Memory B cell (primary cell): ENCODE data around the gene GRSF1.
"Not testable (repeated sequence)": the region's sequence is repeated elsewhere in the genome, so short reads cannot be mapped to it uniquely, and the experiment has no call there.

ENCODE experiments used
- ATAC-seq: fragments of 150-1000 bp; cut with Tn5 transposase; 2 replicates; pipeline ENCODE4 v1.10.0; 2021; ENCODE audit warnings: low read depth, mild to moderate bottlenecking, moderate library complexity
- DNase-seq, 2 donors: peaks; one replicate each; pipeline ENCODE4 v3.0.0; 2022; ENCODE audit warnings: low spot score in 2 of 2
- H3K27ac Mint-ChIP-seq: one replicate; pipeline ENCODE4 v1.8.0; 2022; ENCODE audit warnings: mild to moderate bottlenecking, moderate library complexity, mixed read lengths
- H3K27me3 Mint-ChIP-seq: one replicate; pipeline ENCODE4 v1.8.0; 2022; ENCODE audit warnings: mixed read lengths
- H3K36me3 Mint-ChIP-seq: one replicate; pipeline ENCODE4 v1.8.0; 2022; ENCODE audit warnings: mild to moderate bottlenecking, mixed read lengths
- H3K4me1 Mint-ChIP-seq: one replicate; pipeline ENCODE4 v1.8.0; 2022; ENCODE audit warnings: mixed read lengths
- H3K4me3 Mint-ChIP-seq: one replicate; pipeline ENCODE4 v1.8.0; 2022; ENCODE audit warnings: mild to moderate bottlenecking, moderate library complexity, mixed read lengths
- H3K9me3 Mint-ChIP-seq: one replicate; pipeline ENCODE4 v1.8.0; 2022; ENCODE audit warnings: mixed read lengths

Gene GRSF1

GRCh38 chr4:70842761-70843435 lies 3.2 kb upstream of the GRSF1 start:
- no peaks in the 10 kb centered on the region for H3K27me3 Mint-ChIP-seq
- H3K4me3 Mint-ChIP-seq: no peak overlapping the region
- DNase-seq (no peak), ATAC-seq (no peak)
- peak overlapping the region; percentile 85 for H3K27ac Mint-ChIP-seq
- H3K4me1 Mint-ChIP-seq: peaks cover 22% of the 10 kb centered on the region
- H3K36me3 Mint-ChIP-seq: no peaks in the 10 kb centered on the region
- H3K9me3 Mint-ChIP-seq: no peaks in the 10 kb centered on the region

GRCh38 chr4:70841951-70842350 lies 2.3 kb upstream of the GRSF1 start:
- H3K27ac Mint-ChIP-seq: peak overlapping the region; percentile 85
- H3K4me1 Mint-ChIP-seq: peaks cover 23% of the 10 kb centered on the region
- H3K36me3 Mint-ChIP-seq: no peaks in the 10 kb centered on the region
- DNase-seq: no peak
- no peak for ATAC-seq
- no peak overlapping the region for H3K4me3 Mint-ChIP-seq
- H3K27me3 Mint-ChIP-seq: no peaks in the 10 kb centered on the region
- H3K9me3 Mint-ChIP-seq: no peaks in the 10 kb centered on the region

DNA sequence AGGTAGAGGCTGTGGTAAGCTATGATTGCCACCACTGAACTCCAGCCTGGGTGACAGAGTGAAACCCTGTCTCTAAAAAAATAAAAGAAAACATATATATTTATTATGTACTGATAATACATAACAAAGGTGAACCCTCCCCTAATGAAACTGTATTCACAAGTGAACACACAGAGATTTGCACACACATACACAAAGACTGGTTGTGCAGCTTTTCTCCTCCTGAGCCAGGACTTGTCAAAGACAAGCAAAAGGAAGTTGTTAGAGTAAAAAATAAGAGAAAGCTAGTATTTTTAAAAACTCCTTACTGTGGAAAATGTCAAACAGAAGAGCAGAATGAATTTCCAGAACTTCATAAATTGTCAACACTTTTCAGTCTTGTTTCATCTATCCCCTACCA lies 1.5 kb upstream of the GRSF1 start:
- H3K27me3 Mint-ChIP-seq: no peaks in the 10 kb centered on the region
- H3K36me3 Mint-ChIP-seq: peaks cover 5% of the 10 kb centered on the region
- DNase-seq: no peak
- peak overlapping the region; percentile 85 for H3K27ac Mint-ChIP-seq
- H3K4me3 Mint-ChIP-seq: no peak overlapping the region
- no peaks in the 10 kb centered on the region for H3K9me3 Mint-ChIP-seq
- no peak for ATAC-seq
- H3K4me1 Mint-ChIP-seq: peaks cover 29% of the 10 kb centered on the region

- H3K4me3 Mint-ChIP-seq, H3K27ac Mint-ChIP-seq, H3K9me3 Mint-ChIP-seq, ATAC-seq, H3K36me3 Mint-ChIP-seq, H3K27me3 Mint-ChIP-seq: not testable (repeated sequence)
- peaks cover 31% of the 10 kb centered on the region for H3K4me1 Mint-ChIP-seq
- DNase-seq: peak in 1 of 2 donors; percentile 14
Observed at GRCh38 chr4:70840631-70841030, 941 bp upstream of the GRSF1 start.

DNA sequence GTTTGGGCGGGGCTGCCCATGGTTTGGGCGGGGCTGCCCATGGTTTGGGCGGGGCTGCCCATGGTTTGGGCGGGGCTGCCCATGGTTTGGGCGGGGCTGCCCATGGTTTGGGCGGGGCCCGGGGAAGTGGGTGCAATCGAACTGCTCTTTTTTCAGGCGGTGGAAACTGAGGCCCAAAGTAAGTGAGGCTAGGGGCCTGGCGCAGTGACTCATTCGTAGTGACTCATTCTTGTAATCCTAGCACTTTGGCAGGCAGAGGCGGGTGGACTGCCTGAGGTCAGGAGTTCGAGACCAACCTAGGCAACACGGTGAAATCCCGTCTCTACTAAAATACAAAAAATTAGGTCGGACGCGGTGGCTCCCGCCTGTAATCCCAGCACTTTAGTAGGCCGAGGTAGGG lies 447 bp upstream of the GRSF1 start:
- DNase-seq: peak in 1 of 2 donors; percentile 64
- peak overlapping the region; percentile 94 for H3K27ac Mint-ChIP-seq
- peak overlapping the region; percentile 55 for H3K4me3 Mint-ChIP-seq
- not testable (repeated sequence) for H3K27me3 Mint-ChIP-seq, ATAC-seq, H3K9me3 Mint-ChIP-seq, H3K36me3 Mint-ChIP-seq
- peaks cover 31% of the 10 kb centered on the region for H3K4me1 Mint-ChIP-seq

DNA sequence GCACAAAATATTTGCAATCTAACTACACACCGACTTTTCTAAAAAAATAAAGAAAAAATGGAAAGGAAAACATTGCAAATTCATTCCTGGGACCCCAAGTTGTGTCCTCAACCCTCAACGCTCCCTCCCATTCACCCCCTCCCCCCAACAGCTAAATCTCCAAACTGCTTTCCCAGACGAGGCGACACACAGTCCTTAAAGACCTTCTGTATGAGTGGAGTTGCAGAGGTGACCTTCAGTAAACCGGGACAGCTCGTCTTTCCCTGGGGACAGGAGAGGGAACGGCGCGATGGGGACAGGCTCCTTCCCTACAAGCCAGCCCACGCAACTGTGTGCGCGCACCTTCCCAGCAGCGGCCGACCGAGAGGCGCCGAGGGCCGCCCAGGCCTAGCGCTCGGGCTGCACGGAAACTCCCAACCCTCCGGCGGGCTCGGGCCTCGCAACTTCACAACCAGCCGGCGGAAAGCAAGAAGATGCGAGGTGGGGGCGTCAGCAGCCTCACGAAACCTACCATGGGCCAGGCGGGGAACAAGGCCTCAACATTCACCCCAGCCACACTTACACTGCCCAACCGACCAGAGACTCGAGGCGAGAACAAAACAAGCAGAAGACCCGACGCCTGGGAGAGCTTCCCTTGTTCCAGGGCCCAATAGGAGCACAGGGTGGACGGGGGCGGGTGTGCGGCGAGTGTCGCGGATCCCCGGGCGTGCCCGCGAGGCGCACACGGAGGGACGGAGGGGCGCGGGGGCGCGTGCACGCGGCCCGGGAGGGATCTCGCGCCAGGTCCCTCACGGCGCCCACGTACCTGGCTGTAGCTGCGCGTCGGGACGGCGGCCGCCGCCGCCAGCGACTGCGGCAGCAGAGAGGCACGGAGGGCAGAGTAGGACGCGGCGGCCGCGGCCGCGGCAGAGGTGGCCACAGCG lies 763 bp downstream of the GRSF1 start:
- Mint-ChIP-seq H3K4me1 (peaks cover 22% of the 10 kb centered on the region), H3K36me3 (peaks cover 8% of the 10 kb centered on the region), H3K9me3 (no peaks in the 10 kb centered on the region), H3K27me3 (no peaks in the 10 kb centered on the region), H3K27ac (peak overlapping the region; percentile 94), H3K4me3 (peak overlapping the region; percentile 96)
- peak; percentile 36 to 52 for DNase-seq
- peak; percentile 51 for ATAC-seq

DNA sequence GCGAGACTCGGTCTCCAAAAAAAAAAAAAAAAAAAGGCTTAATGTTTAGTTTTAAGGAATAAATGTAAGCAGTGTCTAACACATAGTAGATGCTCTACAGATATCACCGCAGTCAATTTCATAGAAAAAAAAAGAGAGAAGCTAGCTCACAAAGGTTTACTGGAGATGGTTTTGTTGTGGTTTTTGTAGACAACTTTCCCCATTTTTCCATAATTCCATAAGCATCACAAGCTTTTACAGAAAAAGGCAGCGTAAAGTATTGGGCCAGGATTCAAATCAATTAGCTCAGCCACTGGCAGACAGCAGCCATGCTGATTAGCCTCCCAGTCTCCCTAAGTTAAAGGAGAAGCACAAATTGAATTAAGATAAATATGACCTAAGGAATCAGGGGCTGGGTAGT lies 1.5 kb downstream of the GRSF1 start:
- Mint-ChIP-seq H3K9me3 (no peaks in the 10 kb centered on the region), H3K4me1 (peaks cover 21% of the 10 kb centered on the region), H3K27me3 (no peaks in the 10 kb centered on the region), H3K36me3 (peaks cover 9% of the 10 kb centered on the region), H3K27ac (peak overlapping the region; percentile 94), H3K4me3 (peak overlapping the region; percentile 96)
- ATAC-seq (no peak), DNase-seq (no peak)

GRCh38 chr4:70836081-70836480 lies 3.6 kb downstream of the GRSF1 start:
- Mint-ChIP-seq H3K4me3 (no peak overlapping the region), H3K27ac (no peak overlapping the region)

DNA sequence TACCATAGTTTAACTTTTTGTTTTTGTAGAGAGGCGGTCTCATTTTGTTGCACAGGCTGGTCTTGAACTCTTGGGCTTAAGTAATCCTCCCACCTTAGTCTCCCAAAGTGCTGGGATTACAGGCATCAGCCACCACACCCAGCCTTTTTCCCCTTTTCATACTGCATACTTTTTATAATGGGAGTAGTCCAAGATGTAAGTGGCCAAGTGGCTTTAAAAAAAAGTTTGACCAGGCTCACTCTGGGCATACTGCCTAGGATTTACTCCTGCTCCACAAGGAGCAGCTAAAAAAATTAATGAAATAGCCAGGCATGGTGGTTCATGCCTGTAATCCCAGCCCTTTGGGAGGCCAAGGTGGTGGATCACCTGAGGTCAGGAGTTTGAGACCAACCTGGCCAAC lies 6.0 kb downstream of the GRSF1 start:
- ATAC-seq (no peak), DNase-seq (no peak)
- Mint-ChIP-seq H3K4me1 (peaks cover 12% of the 10 kb centered on the region), H3K27me3 (no peaks in the 10 kb centered on the region), H3K9me3 (no peaks in the 10 kb centered on the region), H3K4me3 (no peak overlapping the region), H3K36me3 (peaks cover 32% of the 10 kb centered on the region), H3K27ac (no peak overlapping the region)

More at GRCh38 chr4:70836081-70836480, 3.6 kb downstream of the GRSF1 start:
- DNase-seq (no peak), ATAC-seq (no peak)
- peaks cover 22% of the 10 kb centered on the region for H3K36me3 Mint-ChIP-seq
- no peaks in the 10 kb centered on the region for H3K27me3 Mint-ChIP-seq
- peaks cover 15% of the 10 kb centered on the region for H3K4me1 Mint-ChIP-seq
- no peaks in the 10 kb centered on the region for H3K9me3 Mint-ChIP-seq

GRCh38 chr4:70831293-70831692 lies 8.4 kb downstream of the GRSF1 start:
- no peaks in the 10 kb centered on the region for H3K27me3 Mint-ChIP-seq
- DNase-seq: no peak
- no peak overlapping the region for H3K4me3 Mint-ChIP-seq
- H3K9me3 Mint-ChIP-seq: no peaks in the 10 kb centered on the region
- no peak for ATAC-seq
- no peak overlapping the region for H3K27ac Mint-ChIP-seq
- H3K36me3 Mint-ChIP-seq: peaks cover 32% of the 10 kb centered on the region
- H3K4me1 Mint-ChIP-seq: peaks cover 5% of the 10 kb centered on the region

DNA sequence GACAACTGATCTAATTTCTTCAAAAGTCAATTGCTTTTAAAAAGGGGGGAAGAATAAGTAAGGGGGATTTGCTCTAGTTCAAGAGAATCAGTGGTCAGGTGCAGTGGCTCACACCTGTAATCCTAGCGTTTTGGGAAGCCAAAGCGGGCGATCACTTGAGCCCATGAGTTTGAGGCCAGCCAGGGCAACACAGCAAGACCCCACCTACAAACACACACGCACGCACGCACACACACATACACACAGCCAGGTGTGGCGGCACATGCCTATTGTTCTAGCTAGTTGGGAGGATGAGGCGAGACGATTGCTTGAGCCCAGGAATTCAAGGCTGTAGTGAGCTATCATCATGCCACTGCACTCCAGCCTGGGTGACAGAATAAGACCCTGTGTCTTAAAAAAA lies 9.6 kb downstream of the GRSF1 start:
- no peaks in the 10 kb centered on the region for H3K27me3 Mint-ChIP-seq
- no peak overlapping the region for H3K4me3 Mint-ChIP-seq
- no peak for DNase-seq
- no peak for ATAC-seq
- H3K36me3 Mint-ChIP-seq: peaks cover 37% of the 10 kb centered on the region
- H3K27ac Mint-ChIP-seq: no peak overlapping the region
- peaks cover 3% of the 10 kb centered on the region for H3K4me1 Mint-ChIP-seq
- no peaks in the 10 kb centered on the region for H3K9me3 Mint-ChIP-seq

DNA sequence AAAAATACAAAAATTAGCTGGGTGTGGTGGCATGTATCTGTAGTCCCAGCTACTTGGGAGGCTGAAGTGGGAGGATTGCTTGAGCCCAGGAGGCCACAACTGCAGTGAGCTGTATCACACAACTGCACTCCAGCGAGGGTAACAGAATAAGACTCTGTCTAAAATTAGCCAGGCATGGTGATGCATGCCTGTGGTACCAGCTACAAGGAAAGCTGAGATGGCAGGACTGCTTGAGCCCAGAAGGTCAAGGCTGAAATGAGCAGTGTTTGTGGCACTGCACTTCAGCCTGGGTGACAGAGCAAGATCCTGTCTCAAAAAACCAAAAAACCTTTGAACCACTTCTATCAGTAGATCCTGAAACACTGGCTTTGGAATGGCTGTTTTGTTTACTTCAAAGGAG lies 10.2 kb downstream of the GRSF1 start:
- DNase-seq (no peak), ATAC-seq (no peak)
- Mint-ChIP-seq H3K4me1 (peaks cover 3% of the 10 kb centered on the region), H3K4me3 (no peak overlapping the region), H3K9me3 (no peaks in the 10 kb centered on the region), H3K36me3 (peaks cover 36% of the 10 kb centered on the region), H3K27ac (no peak overlapping the region), H3K27me3 (no peaks in the 10 kb centered on the region)

- no peak for ATAC-seq
- H3K27ac Mint-ChIP-seq: no peak overlapping the region
- H3K4me3 Mint-ChIP-seq: no peak overlapping the region
- peaks cover 3% of the 10 kb centered on the region for H3K4me1 Mint-ChIP-seq
- peaks cover 38% of the 10 kb centered on the region for H3K36me3 Mint-ChIP-seq
- H3K27me3 Mint-ChIP-seq: no peaks in the 10 kb centered on the region
- no peak for DNase-seq
- H3K9me3 Mint-ChIP-seq: no peaks in the 10 kb centered on the region
Observed at GRCh38 chr4:70829015-70829414, 10.7 kb downstream of the GRSF1 start.

DNA sequence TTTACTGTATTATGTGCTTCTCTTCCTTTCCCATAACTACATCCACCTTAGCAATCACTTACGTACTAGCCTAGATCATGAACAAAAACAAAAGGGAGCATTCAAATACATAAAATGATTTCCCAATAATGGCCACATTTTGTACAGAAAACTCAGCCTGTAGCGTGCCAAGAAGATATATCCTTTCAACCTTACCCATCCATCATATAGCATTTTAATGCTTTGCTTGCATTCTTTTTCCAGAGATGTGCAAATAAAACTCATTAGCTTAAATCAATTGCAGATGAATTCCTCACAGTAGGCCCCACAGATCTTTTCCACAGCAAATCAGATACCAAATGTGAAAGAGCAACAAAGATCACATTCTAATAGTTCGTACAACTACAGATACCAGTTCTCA lies 20.8 kb downstream of the GRSF1 start:
- no peak overlapping the region for H3K4me3 Mint-ChIP-seq
- no peaks in the 10 kb centered on the region for H3K9me3 Mint-ChIP-seq
- no peak overlapping the region for H3K27ac Mint-ChIP-seq
- peaks cover 20% of the 10 kb centered on the region for H3K36me3 Mint-ChIP-seq
- H3K27me3 Mint-ChIP-seq: no peaks in the 10 kb centered on the region
- peaks cover 11% of the 10 kb centered on the region for H3K4me1 Mint-ChIP-seq
- ATAC-seq (no peak), DNase-seq (no peak)
